GM18505 (cell line): ENCODE data around the gene DNAJC27.

ENCODE experiments used
- ATAC-seq: cut with Tn5 transposase; IDR thresholded peaks from one replicate; pipeline ENCODE4 v1.9.1; 2021; ENCODE audit not compliant: unreplicated experiment
- POLR2A ChIP-seq: IDR thresholded peaks from 4 replicates; pipeline ENCODE4 v1.6.1; 2011; ENCODE audit warnings: borderline replicate concordance; ENCODE audit not compliant: insufficient read depth, insufficient read length; ENCODE audit errors: extremely low read depth

Gene DNAJC27

GRCh38 chr2:24955232-24955631 lies 16.5 kb downstream of the DNAJC27 start:
- TF ChIP-seq POLR2A: no peak
- ATAC-seq: no peak

GRCh38 chr2:24950102-24950501 lies 21.7 kb downstream of the DNAJC27 start:
- TF ChIP-seq POLR2A: no peak
- no peak for ATAC-seq

GRCh38 chr2:24948506-24948905 lies 23.2 kb downstream of the DNAJC27 start:
- no peak for ATAC-seq
- no peak for TF ChIP-seq POLR2A

- no peak for ATAC-seq
- TF ChIP-seq POLR2A: no peak
Observed at GRCh38 chr2:24947561-24948157, 24.1 kb downstream of the DNAJC27 start.

- TF ChIP-seq POLR2A: no peak
- no peak for ATAC-seq
Observed at GRCh38 chr2:24945907-24946306, 25.8 kb downstream of the DNAJC27 start.

GRCh38 chr2:24943427-24944053 lies 28.2 kb downstream of the DNAJC27 start:
- no peak for ATAC-seq
- no peak for TF ChIP-seq POLR2A

- no peak for TF ChIP-seq POLR2A
- ATAC-seq: no peak
Observed at GRCh38 chr2:24939353-24939752, 32.4 kb downstream of the DNAJC27 start.

GRCh38 chr2:24937236-24937635 lies 34.5 kb downstream of the DNAJC27 start:
- ATAC-seq: no peak
- TF ChIP-seq POLR2A: no peak

- no peak for TF ChIP-seq POLR2A
- no peak for ATAC-seq
Observed at GRCh38 chr2:24935145-24935544, 36.6 kb downstream of the DNAJC27 start.

GRCh38 chr2:24932715-24933114 lies 39.0 kb downstream of the DNAJC27 start:
- no peak for TF ChIP-seq POLR2A
- no peak for ATAC-seq

GRCh38 chr2:24930768-24931167 lies 41.0 kb downstream of the DNAJC27 start:
- ATAC-seq: peak; percentile 73
- TF ChIP-seq POLR2A: no peak

- no peak for TF ChIP-seq POLR2A
- ATAC-seq: no peak
Observed at GRCh38 chr2:24929230-24929629, 42.5 kb downstream of the DNAJC27 start.

GRCh38 chr2:24928036-24928435 lies 43.7 kb downstream of the DNAJC27 start:
- TF ChIP-seq POLR2A: no peak
- ATAC-seq: no peak

- no peak for TF ChIP-seq POLR2A
- ATAC-seq: no peak
Observed at GRCh38 chr2:24926602-24927252, 45.0 kb downstream of the DNAJC27 start.
